HG03159 (cell line): ENCODE results near the gene UCHL3.

ENCODE experiments used
- ATAC-seq: cut with Tn5 transposase; IDR thresholded peaks from one replicate; pipeline ENCODE4 v1.9.1; 2021; ENCODE audit warnings: mild to moderate bottlenecking, moderate library complexity; ENCODE audit not compliant: unreplicated experiment

The UCHL3 gene

DNA sequence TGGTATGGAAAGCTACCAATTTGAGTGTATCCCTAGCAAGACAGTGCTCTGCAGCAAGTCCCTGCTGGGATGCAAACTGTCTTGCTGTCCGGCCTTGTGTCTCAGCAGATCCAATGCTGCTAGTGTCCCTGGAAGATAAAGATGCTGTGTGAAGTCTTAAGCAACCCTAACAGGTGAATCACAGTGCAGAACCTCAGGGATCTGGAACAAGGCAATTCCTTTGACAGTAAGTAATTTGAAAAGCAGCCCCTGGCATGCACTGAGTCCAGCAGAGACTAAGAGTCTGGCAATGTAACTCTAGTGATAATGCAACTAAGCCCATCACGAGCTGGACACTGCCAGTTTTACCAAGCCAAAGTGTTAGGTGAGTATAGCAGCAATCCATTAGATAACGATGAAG, 1.7 kb upstream of the UCHL3 start:
- ATAC-seq, result no peak

GRCh38 chr13:75550159-75550567, 572 bp downstream of the UCHL3 start:
- peak; percentile 6 for ATAC-seq

DNA sequence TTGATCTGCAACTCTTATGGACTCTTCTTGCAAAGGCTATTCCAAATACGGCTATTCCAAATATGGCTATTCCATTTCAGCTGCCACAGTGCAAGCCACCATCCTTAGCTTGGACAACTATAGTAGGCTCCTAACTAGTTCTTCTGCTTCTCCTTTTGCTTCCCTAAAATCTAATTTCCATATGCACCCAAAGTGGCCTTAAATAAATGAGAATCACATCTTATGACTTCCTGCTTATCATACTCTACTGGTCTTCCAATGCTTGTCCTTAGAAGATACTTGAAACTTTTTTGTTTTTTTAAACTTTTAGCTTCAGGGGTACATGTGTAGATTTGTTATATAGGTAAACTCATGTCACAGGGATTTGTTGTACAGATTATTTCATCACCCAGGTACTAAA, 4.9 kb downstream of the UCHL3 start:
- ATAC-seq, result no peak

- ATAC-seq, result no peak
These were observed 5.4 kb downstream of the UCHL3 start for GRCh38 chr13:75554981-75555380.

DNA sequence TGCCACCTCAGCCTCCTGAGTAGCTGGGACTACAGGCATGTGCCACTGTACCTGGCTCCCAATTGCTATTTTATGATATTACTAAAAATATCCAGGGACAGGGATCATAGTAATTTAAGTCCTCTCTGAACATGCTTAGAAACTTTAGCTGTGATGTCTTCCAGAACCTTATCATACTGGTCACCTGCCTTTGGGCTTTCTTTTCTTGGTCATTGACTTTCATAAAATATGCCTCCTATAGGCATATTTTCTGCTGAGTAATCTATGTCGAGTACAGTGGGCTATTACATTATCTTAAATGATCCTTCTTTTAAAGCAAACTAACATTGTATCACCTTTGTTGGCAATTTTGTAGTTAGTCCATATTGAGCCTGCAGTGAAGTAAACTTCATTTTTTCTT, 6.2 kb downstream of the UCHL3 start:
- ATAC-seq, result no peak

DNA sequence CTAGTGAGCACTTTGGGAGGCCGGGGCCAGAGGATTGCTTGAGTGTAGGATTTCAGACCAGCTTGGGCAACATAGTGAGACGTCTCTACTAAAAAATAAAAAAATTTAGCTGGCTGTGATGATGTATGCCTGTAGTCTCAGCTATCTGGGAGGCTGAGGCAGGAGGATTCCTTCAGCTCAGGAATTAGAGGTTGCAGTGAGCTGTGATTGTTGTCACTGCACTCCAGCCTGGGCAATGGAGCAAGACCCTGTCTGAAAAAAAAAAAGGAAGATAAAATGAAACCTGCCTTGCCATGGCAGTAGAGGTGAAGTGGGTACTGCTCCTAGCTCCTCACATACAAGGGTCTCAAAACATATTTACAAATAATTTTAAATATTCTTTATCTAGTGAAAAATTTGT, 7.4 kb downstream of the UCHL3 start:
- ATAC-seq, result no peak

DNA sequence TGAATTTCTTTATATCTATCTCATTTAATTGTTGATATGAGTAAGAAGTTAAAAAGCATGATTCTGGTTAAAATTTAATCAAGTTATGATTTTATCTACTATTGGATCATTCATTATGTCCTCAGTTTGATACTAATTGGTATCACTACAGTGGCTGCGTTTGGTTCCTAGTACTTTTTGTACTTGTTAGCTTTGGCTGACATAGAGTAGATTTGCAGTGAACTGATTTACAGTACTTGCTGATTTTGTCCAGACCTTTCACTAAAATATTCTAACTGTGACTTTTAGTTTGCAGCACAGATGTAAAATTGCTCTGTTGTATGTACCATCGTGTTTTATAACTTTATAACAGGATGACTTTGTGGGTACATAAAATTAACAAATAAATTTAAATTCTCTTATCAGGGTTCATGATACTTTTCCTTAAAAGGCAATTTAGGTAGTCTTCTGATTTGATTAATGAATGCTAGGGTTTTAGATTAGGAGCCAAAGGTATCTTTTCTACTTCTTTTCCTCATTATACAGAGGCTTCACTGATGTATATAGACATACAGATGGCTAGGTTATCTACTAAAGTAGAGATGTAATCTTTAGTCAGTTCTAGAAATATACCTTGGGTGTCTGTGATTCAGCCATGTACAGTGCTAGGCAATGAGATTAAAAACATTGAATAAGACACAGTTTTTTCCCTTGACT, 8.7 kb downstream of the UCHL3 start:
- ATAC-seq, result no peak

- no peak for ATAC-seq
These were observed 17.1 kb downstream of the UCHL3 start for GRCh38 chr13:75566658-75567057.

- ATAC-seq, result no peak
These were observed 20.0 kb downstream of the UCHL3 start for GRCh38 chr13:75569576-75569975.

- ATAC-seq, result no peak
These were observed 29.9 kb downstream of the UCHL3 start for GRCh38 chr13:75579529-75579928.

- no peak for ATAC-seq
These were observed 32.5 kb downstream of the UCHL3 start for GRCh38 chr13:75581874-75582640.

DNA sequence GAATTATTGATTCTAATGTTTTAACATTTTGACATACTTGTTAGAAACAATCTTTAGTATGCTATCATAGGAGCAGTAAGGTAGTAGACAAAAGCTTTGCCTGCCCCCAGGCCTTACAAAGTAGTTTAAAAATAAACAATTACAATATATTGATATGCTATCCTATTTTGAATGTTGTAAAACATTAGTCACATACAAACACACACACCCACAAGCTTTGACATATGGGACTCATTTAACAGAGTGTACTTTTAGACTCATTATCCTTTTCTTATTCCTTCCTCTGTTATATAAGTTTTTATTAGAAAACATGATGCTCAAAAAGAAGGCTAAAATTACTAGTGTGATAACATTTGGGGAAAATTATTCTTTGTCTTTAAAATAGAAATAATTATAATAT, 33.5 kb downstream of the UCHL3 start:
- no peak for ATAC-seq

DNA sequence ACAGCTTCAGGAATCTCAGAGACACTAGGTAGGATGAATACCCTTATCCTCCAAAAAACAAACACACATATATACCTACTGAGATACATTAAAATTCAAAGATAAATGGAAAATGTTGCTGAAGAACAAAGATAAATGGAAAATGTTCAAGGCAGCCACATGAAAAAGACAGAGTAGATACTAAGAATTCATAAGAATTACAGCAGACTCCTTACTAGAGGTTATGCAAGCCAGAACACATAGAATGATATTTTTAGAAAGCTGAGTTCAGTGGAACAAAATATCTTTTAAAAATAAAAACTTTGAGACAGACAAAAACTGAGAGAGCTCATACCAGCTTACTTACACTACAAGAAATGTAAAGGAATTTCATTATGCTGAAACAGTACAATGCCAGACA, 35.6 kb downstream of the UCHL3 start:
- no peak for ATAC-seq

DNA sequence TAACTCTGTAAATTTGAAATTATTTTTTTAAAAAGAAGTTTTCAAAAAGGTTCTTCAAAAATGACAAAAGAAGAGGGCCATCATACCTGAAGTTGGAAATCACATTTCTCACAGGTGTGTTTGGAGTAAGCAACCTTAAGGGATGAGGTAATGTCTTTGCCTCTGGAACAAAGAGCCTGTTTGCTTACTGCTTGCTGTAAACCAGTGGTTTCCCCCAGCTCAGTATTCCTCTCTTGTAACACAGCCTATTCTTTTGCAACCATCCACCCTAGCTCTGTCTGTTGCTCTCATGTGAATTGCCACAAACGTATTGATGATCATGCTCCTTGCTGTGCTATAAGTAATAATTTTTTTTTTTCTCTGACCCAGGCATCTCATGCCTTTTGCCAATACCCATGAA, 38.1 kb downstream of the UCHL3 start:
- ATAC-seq, result no peak

DNA sequence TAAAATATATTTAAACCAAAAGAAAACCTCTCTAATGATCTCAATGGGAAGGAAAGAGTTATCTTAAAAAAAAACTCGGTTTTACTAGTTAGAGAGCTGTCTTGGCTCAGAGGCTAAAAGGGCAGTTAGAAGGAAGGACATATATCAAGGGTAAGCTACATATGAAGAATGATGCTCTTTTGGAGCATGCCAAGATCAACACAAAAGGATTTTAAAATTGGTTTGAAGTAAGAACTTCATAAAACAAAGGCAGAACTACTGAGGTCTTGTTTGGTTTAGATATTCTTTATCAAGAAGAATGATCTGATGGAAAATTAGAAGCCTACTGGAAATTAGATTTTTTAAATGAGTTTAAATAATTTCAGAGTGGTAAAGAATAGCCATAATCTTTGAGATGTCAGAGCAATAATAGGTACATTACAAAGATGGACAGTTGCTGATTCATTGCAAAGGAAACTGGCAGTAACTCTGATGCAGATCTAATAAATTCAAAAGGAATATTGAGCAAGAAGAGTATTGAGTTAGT, 47.1 kb downstream of the UCHL3 start:
- ATAC-seq, result no peak

DNA sequence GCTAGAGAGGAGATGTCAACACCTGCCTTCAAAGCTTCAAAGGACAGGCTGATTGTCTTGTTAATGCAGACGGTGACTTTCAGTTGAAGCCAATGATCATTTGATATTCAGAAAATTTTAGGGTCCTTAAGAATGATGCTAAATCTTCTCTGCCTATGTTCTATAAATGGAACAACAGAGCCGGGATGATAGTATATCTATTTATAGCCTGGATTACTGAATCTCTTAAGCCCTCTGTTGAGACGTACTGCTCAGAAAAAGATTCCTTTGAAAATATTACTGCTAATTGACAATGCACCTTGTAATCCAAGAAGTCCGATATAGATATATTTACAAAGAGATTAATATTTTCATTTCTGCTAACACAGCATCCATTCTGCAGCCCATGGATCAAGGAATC, 50.8 kb downstream of the UCHL3 start:
- no peak for ATAC-seq

DNA sequence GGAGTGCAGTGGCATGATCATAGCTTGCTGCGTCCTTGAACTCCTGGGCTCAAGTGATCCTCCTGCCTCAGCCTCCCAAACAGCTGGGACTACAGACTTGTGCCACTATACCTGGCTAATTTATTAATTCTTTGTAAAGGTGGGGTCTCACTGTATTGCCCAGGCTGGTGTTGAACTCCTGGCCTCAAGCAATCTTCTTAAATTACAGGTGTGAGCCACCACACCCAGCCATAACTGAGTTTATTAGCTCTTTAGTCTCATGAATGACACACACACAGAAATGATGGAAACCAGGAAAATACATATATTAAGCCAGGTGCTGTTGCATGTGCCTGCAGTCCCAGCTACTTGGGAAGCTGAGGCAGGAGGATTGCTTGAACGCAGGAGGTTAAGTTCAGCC, 53.4 kb downstream of the UCHL3 start:
- ATAC-seq, result no peak

GRCh38 chr13:75607447-75607846, 57.9 kb downstream of the UCHL3 start:
- ATAC-seq, result no peak

GRCh38 chr13:75610466-75610865, 60.9 kb downstream of the UCHL3 start:
- ATAC-seq, result no peak

DNA sequence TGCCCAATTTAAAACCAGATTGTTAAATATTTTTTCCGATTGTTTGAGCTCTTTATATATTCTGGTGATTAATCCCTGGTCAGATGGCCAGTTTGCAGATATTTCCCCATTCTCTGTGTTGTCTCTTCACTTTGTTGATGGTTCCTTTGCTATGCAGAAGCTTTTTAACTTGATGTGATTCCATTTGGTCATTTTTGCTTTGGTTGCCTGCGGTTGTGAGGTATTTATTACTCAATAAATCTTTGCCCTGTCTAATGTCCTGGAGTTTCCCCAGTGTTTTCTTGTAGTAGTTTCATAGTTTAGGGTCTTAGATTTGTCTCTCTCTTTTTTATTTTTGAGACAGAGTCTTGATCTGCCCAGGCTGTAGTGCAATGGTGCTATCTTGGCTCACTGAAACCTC, 62.8 kb downstream of the UCHL3 start:
- no peak for ATAC-seq

DNA sequence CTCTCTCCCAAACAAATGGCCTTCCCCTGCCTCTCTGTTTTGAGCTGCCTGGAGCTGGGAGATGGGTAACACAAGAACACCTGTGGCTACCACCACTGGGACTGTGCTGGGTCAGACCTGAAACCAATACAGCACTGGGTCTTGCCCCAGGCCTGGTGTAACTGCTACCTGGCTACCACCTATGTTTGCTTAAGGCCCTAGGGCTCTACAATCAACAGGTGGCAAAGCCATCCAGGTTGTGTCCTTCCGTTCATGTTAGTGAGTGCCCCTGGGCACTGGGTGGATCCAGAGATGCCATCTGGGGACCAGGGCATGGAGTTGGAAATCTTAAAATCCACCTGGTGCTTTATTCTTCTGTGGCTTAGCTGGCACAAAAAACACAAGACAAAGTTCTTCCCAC, 67.6 kb downstream of the UCHL3 start:
- ATAC-seq, result no peak

DNA sequence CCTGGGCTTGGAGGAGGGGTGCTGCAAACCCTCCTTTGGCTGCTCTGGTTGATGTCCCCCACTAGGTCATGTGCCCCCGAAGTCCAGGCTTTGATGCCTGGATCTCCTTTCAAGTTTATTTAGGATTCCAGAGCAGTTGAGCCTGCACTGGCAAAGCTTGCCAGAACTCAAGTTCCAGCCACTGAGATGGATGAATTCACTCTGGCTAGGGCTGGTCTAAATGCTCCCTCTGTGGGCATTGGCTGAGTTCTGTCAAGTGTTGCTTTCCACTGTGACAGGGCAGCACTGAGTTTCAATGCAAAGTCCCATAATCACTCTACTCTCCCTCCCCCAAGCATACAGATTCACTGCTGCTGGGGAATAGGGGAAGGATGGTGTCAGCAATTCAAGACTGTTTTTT, 68.7 kb downstream of the UCHL3 start:
- no peak for ATAC-seq
